HepG2 (cell line): ENCODE data around the gene SDK1. TPM values are rescaled to one million over a fixed set of nuclear protein-coding genes. Genes with fewer than 3 reads are reported as not detected.

ENCODE experiments used
- ATAC-seq: fragments of 200-7000 bp; cut with Tn5 transposase; 3 replicates; pipeline ENCODE4 v1.9.1; 2020; ENCODE audit warnings: mild to moderate bottlenecking, moderate library complexity
- BruUV-seq: library from RNA; stranded (reverse); fragments of 400-500 nt; replicated peaks from 2 replicates; lab custom pipeline; 2021; lab: Mats Ljungman, UMichigan
- CTCF ChIA-PET: fragments of 300-600 bp; formaldehyde crosslinking; extraction: SDS; loops from one replicate; lab custom pipeline; 2021; ENCODE audit warnings: low total read pairs, inconsistent platforms, low intra/inter-chr PET ratio; lab: Yijun Ruan, JAX
- POLR2A ChIA-PET: fragments of 350-600 bp; sonication (Branson Sonifier 250); formaldehyde crosslinking; loops from one replicate; lab custom pipeline; 2020; ENCODE audit warnings: antibody characterized with exemption, inconsistent platforms; lab: Yijun Ruan, JAX
- DNase-seq: peaks from one replicate; pipeline ENCODE4 v3.0.0-alpha.2; 2015; ENCODE audit warnings: low spot score
- FAIRE-seq: peaks from 3 replicates; lab custom pipeline; 2011; peaks lifted over from hg19 to GRCh38; lab: Jason Lieb, UNC
- H2AFZ ChIP-seq: one replicate; pipeline ENCODE4 v1.6.1; 2011; ENCODE audit warnings: low read length, inconsistent platforms
- H3K27ac ChIP-seq: fragments of 300-600 bp; 3 replicates; pipeline ENCODE4 v1.8.0; 2011; ENCODE audit warnings: mixed run types, mild to moderate bottlenecking, mixed read lengths, low read length, inconsistent platforms; ENCODE audit not compliant: insufficient read depth; ENCODE audit errors: extremely low read length
- H3K27me3 ChIP-seq, 2 experiments: fragments of 200-600 bp in 1 of 2; 2 replicates in 1 of 2; 3 replicates in 1 of 2; pipeline versions ENCODE4 v1.6.0 to v1.8.0; 2011; ENCODE audit warnings: low read length in 2 of 2, mild to moderate bottlenecking in 2 of 2, moderate library complexity in 2 of 2, inconsistent platforms in 1 of 2; ENCODE audit not compliant: insufficient read depth in 2 of 2, control insufficient read depth in 1 of 2
- H3K36me3 ChIP-seq, 2 experiments: fragments of 200-600 bp in 1 of 2; replicated peaks in 1 of 2; 2 replicates in 1 of 2; 3 replicates in 1 of 2; pipeline versions ENCODE4 v1.5.1 to v1.8.0; 2011; ENCODE audit warnings: low read length in 2 of 2, inconsistent platforms in 1 of 2; ENCODE audit not compliant: insufficient read depth in 2 of 2, control insufficient read depth in 1 of 2
- H3K4me1 ChIP-seq: 2 replicates; pipeline ENCODE4 v1.5.1; 2012; ENCODE audit warnings: low read length, inconsistent platforms; ENCODE audit not compliant: insufficient read depth
- H3K4me2 ChIP-seq: 2 replicates; pipeline ENCODE4 v1.6.0; 2011; ENCODE audit warnings: low read depth, low read length, inconsistent platforms
- H3K4me3 ChIP-seq, 3 experiments: fragments of 200-600 bp in 1 of 3; sonication (generic), shearing (Covaris generic) in 1 of 3; replicated peaks in 1 of 3; 2 replicates each; pipeline ENCODE4 v1.5.1; 2011 to 2016; ENCODE audit warnings: low read length in 3 of 3, inconsistent platforms in 2 of 3, low read depth in 2 of 3, mild to moderate bottlenecking in 2 of 3, control low read depth in 1 of 3, mixed read lengths in 1 of 3; ENCODE audit not compliant: insufficient read depth in 1 of 3
- H3K79me2 ChIP-seq: one replicate; pipeline ENCODE4 v1.6.1; 2011; ENCODE audit warnings: low read length, inconsistent platforms; ENCODE audit not compliant: insufficient read depth
- H3K9ac ChIP-seq: 2 replicates; pipeline ENCODE4 v1.6.0; 2011; ENCODE audit warnings: mild to moderate bottlenecking, low read depth, low read length, inconsistent platforms; ENCODE audit not compliant: insufficient read depth
- H3K9me3 ChIP-seq: 2 replicates; pipeline ENCODE4 v1.5.1; 2012; ENCODE audit warnings: mild to moderate bottlenecking, low read length
- H4K20me1 ChIP-seq: 2 replicates; pipeline ENCODE4 v1.6.0; 2011; ENCODE audit warnings: inconsistent platforms, mild to moderate bottlenecking, low read length, moderate library complexity; ENCODE audit not compliant: insufficient read depth
- CBX2 ChIP-seq, 2 experiments: fragments of 200-600 bp in 1 of 2; sonication (generic); formaldehyde crosslinking in 1 of 2; IDR thresholded peaks; 2 replicates each; pipeline versions ENCODE4 v1.7.0 to v1.8.1; 2018 to 2022; ENCODE audit warnings: low read depth in 2 of 2, low read length in 1 of 2, mild to moderate bottlenecking in 1 of 2, missing genetic modification reagents in 1 of 2
- CEBPB ChIP-seq: IDR thresholded peaks from 2 replicates; pipeline ENCODE4 v1.6.1; 2011; ENCODE audit warnings: low read depth, low read length, improper control_type of control experiment, borderline replicate concordance
- FOXJ3 ChIP-seq: sonication (generic); formaldehyde crosslinking; IDR thresholded peaks from 2 replicates; pipeline ENCODE4 v1.4.0; 2020; ENCODE audit warnings: missing genetic modification reagents, mild to moderate bottlenecking, borderline replicate concordance
- KAT8 ChIP-seq: IDR thresholded peaks from 2 replicates; pipeline ENCODE4 v1.6.1; 2016; ENCODE audit warnings: missing genetic modification reagents, missing compliant biosample characterization
- NR0B2 ChIP-seq: sonication (generic); formaldehyde crosslinking; IDR thresholded peaks from 2 replicates; pipeline ENCODE4 v1.4.0; 2020; ENCODE audit warnings: mild to moderate bottlenecking, missing genetic modification reagents
- NR2C2 ChIP-seq: sonication (generic); formaldehyde crosslinking; IDR thresholded peaks from 2 replicates; pipeline ENCODE4 v1.4.0; 2020; ENCODE audit warnings: missing genetic modification reagents, mild to moderate bottlenecking, moderate library complexity, borderline replicate concordance
- PCBP1 ChIP-seq: fragments of 200-400 bp; formaldehyde crosslinking; IDR thresholded peaks from 2 replicates; pipeline ENCODE4 v1.6.1; 2017; ENCODE audit warnings: mild to moderate bottlenecking, low read depth, low read length, borderline replicate concordance
- PLRG1 ChIP-seq: fragments of 450-650 bp; conservative IDR thresholded peaks from 2 replicates; pipeline ENCODE4 v1.6.1; 2016
- SMC3 ChIP-seq: IDR thresholded peaks from 2 replicates; pipeline ENCODE4 v1.6.1; 2011; ENCODE audit warnings: low read length, improper control_type of control experiment
- SPEN ChIP-seq: sonication (generic); formaldehyde crosslinking; IDR thresholded peaks from 2 replicates; pipeline ENCODE4 v1.5.1; 2020; ENCODE audit warnings: low read depth, mild to moderate bottlenecking, missing genetic modification reagents
- STAG1 ChIP-seq: sonication (generic); formaldehyde crosslinking; IDR thresholded peaks from 2 replicates; pipeline ENCODE4 v1.4.0; 2020; ENCODE audit warnings: missing genetic modification reagents
- TSC22D2 ChIP-seq: sonication (generic); formaldehyde crosslinking; IDR thresholded peaks from 2 replicates; pipeline ENCODE4 v1.5.1; 2020; ENCODE audit warnings: missing genetic modification reagents, mild to moderate bottlenecking, borderline replicate concordance
- YEATS4 ChIP-seq: sonication (generic); formaldehyde crosslinking; IDR thresholded peaks from 2 replicates; pipeline ENCODE4 v1.4.0; 2020; ENCODE audit warnings: missing genetic modification reagents, borderline replicate concordance
- ZNF10 ChIP-seq: sonication (generic); formaldehyde crosslinking; IDR thresholded peaks from 2 replicates; pipeline ENCODE4 v1.4.0; 2020; ENCODE audit warnings: mild to moderate bottlenecking, low read depth, missing genetic modification reagents, borderline replicate concordance
- ZNF382 ChIP-seq: sonication (generic); formaldehyde crosslinking; IDR thresholded peaks from 2 replicates; pipeline ENCODE4 v1.5.0; 2020; ENCODE audit warnings: missing genetic modification reagents, mild to moderate bottlenecking, borderline replicate concordance
- ZNF550 ChIP-seq: sonication (generic); formaldehyde crosslinking; IDR thresholded peaks from 2 replicates; pipeline ENCODE4 v1.4.0; 2020; ENCODE audit warnings: mild to moderate bottlenecking, missing genetic modification reagents, borderline replicate concordance
- WGBS: methylation state at CpG from one replicate; pipeline ENCODE4 v1.1.6; 2017; ENCODE audit warnings: low lambda C conversion rate; 5-methylcytosine and 5-hydroxymethylcytosine counted together
- in situ Hi-C: cut with HindIII; loops from 2 replicates; pipeline ENCODE4 v1.10.0; 2017; ENCODE audit warnings: low pct_unique_long_range_greater_than_20kb; ENCODE audit not compliant: extremely low pct_ligation_motif_present
- intact Hi-C: fragments of 100-400 bp; cut with micrococcal nuclease; formaldehyde crosslinking; loops from one replicate; pipeline ENCODE4 v1.10.0; 2022; ENCODE audit not compliant: unreplicated experiment
- polyA plus RNA-seq, 8 experiments: library from polyadenylated mRNA; depleted of rRNA in 3 of 8; stranded (reverse) in 7 of 8; unstranded in 1 of 8; fragments of >200 nt; fragmentation: Illumina TruSeq in 4 of 8; extraction: Trizol in 4 of 8; gene quantifications; 2 replicates each; pipeline versions ENCODE4 v1.2.1 to v1.2.3, GENCODE V29; 2011 to 2016; ENCODE audit warnings: low read depth in 4 of 8, missing spikeins in 1 of 8, mixed read lengths in 1 of 8; ENCODE audit not compliant: insufficient read depth in 1 of 8
- total RNA-seq, 5 experiments: library from RNA; depleted of rRNA; stranded (reverse); fragments of >200 nt; fragmentation: Illumina TruSeq; extraction: Trizol; gene quantifications; 2 replicates each; pipeline ENCODE4 v1.2.3, GENCODE V29; 2016; ENCODE audit warnings: low read depth in 1 of 5
- TF ChIP-seq, protein P1 (sequence below): sonication (generic); formaldehyde crosslinking; IDR thresholded peaks from 2 replicates; pipeline ENCODE4 v1.4.0; 2020; ENCODE audit warnings: low read depth, mild to moderate bottlenecking, missing genetic modification reagents

The SDK1 gene
- total and polyA plus RNA-seq, 2 of the 13 experiments (the other 11 are each of a cell fraction or from before 2014, with no cell fraction given): 0.35 to 2.4 TPM

DNA sequence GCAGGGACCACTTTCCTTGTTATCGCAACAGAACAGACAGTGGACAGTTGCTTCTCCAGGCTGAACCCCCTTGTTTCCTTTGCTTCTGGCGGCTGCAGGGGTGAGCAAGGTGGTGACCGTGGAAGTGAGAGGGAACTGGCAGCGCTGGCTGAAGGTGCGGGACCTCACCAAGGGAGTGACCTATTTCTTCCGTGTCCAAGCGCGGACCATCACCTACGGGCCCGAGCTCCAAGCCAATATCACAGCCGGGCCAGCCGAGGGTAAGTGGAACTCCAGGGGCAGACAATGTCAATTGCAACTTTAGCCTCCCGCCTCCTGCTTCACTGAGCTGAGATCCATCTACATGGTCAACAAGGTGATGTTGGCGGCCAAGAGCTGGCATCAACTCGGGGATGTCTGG, 919.0 kb downstream of the SDK1 start (continued):
- TF ChIP-seq NR2C2 (CRISPR knock-in tag): no peak
- no peak for TF ChIP-seq CEBPB
- no peak for TF ChIP-seq KAT8 (CRISPR knock-in tag)
- no peak for TF ChIP-seq ZNF10 (CRISPR knock-in tag)
- TF ChIP-seq ZNF550: no peak
- no peak for TF ChIP-seq YEATS4 (CRISPR knock-in tag)
- TF ChIP-seq TSC22D2 (CRISPR knock-in tag): no peak
- no peak for TF ChIP-seq PCBP1

- H2AFZ ChIP-seq: no peak overlapping the region
- TF ChIP-seq FOXJ3 (CRISPR knock-in tag) (no peak), ZNF382 (CRISPR knock-in tag) (no peak), CBX2 (IDR thresholded peaks at IDR 0.05; ENCODE audit: low read depth, low read length) (no peak), CBX2 (CRISPR knock-in tag; IDR thresholded peaks at IDR 0.05; ENCODE audit: low read depth) (no peak), SMC3 (no peak), NR0B2 (CRISPR knock-in tag) (no peak), SPEN (CRISPR knock-in tag) (no peak), PLRG1 (no peak), STAG1 (CRISPR knock-in tag) (no peak)
- TF ChIP-seq, protein P1, sequence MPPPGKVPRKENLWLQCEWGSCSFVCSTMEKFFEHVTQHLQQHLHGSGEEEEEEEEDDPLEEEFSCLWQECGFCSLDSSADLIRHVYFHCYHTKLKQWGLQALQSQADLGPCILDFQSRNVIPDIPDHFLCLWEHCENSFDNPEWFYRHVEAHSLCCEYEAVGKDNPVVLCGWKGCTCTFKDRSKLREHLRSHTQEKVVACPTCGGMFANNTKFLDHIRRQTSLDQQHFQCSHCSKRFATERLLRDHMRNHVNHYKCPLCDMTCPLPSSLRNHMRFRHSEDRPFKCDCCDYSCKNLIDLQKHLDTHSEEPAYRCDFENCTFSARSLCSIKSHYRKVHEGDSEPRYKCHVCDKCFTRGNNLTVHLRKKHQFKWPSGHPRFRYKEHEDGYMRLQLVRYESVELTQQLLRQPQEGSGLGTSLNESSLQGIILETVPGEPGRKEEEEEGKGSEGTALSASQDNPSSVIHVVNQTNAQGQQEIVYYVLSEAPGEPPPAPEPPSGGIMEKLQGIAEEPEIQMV (CRISPR knock-in tag): no peak
- FAIRE-seq (no peak), DNase-seq (no peak), ATAC-seq (no peak)
- intact Hi-C loops: no loop called here
- H3K9ac ChIP-seq: no peak overlapping the region
- H3K36me3 ChIP-seq: no peaks in the 10 kb centered on the region
- WGBS: 97% methylated on average over 17 of the region's 21 CpGs
- H3K79me2 ChIP-seq: no peaks in the 10 kb centered on the region
- ChIA-PET CTCF (no interaction called here), POLR2A (no interaction called here)
- H4K20me1 ChIP-seq: no peaks in the 10 kb centered on the region
- no peak overlapping the region for H3K4me2 ChIP-seq
- in situ Hi-C loops: loop anchor here (10.0 kb wide), 1 partner anchor 254 kb away; no protein-coding TSS in a partner anchor
- no peak overlapping the region for H3K27ac ChIP-seq
- no peak overlapping the region for H3K4me3 ChIP-seq
- H3K27me3 ChIP-seq: no peaks in the 10 kb centered on the region
- no TSS peak for BruUV-seq
- H3K4me1 ChIP-seq: no peaks in the 10 kb centered on the region
- H3K9me3 ChIP-seq: no peaks in the 10 kb centered on the region
Observed at GRCh38 chr7:4221043-4221442, 920.0 kb downstream of the SDK1 start.
